Epithelial cell of proximal tubule (primary cell): ENCODE results near the gene DUSP2. TPM values are rescaled to one million over a fixed set of nuclear protein-coding genes. Genes with fewer than 3 reads are reported as not detected.

Source experiments
- DNase-seq: peaks from one replicate; pipeline ENCODE4 v3.0.0-alpha.2; 2011; ENCODE audit warnings: low read depth
- H3K4me3 ChIP-seq: 2 replicates; pipeline ENCODE4 v1.5.1; 2011; ENCODE audit warnings: low read depth, mild to moderate bottlenecking, low read length
- CTCF ChIP-seq: conservative IDR thresholded peaks from 2 replicates; pipeline ENCODE4 v1.5.1; 2012; ENCODE audit warnings: low read depth, mild to moderate bottlenecking, low read length
- total RNA-seq: library from RNA; depleted of rRNA; stranded (reverse); fragments of >200 nt; gene quantifications from 2 replicates; pipeline ENCODE4 v1.2.3, GENCODE V29; 2015

The DUSP2 gene
- total RNA-seq, 1 donor from 2014 or later = 5.4 TPM

GRCh38 chr2:96115631-96116423 lies 29.4 kb downstream of the DUSP2 start:
- TF ChIP-seq CTCF = no peak
- peak overlapping the region; percentile 36 for H3K4me3 ChIP-seq
- DNase-seq = no peak

- TF ChIP-seq CTCF = no peak
- no peak for DNase-seq
- H3K4me3 ChIP-seq = no peak overlapping the region
These were observed 30.2 kb downstream of the DUSP2 start for GRCh38 chr2:96114903-96115581.

GRCh38 chr2:96114546-96114902 lies 30.7 kb downstream of the DUSP2 start:
- no peak for TF ChIP-seq CTCF
- no peak for DNase-seq
- H3K4me3 ChIP-seq = no peak overlapping the region

- DNase-seq = no peak
- no peak for TF ChIP-seq CTCF
- H3K4me3 ChIP-seq = no peak overlapping the region
These were observed 31.3 kb downstream of the DUSP2 start for GRCh38 chr2:96113951-96114350.

GRCh38 chr2:96113367-96113677 lies 31.9 kb downstream of the DUSP2 start:
- no peak for DNase-seq
- no peak overlapping the region for H3K4me3 ChIP-seq
- TF ChIP-seq CTCF = no peak

GRCh38 chr2:96112501-96113366 lies 32.5 kb downstream of the DUSP2 start:
- no peak for TF ChIP-seq CTCF
- DNase-seq = no peak
- no peak overlapping the region for H3K4me3 ChIP-seq
